GM19240 (cell line): ENCODE results near the gene RAB11FIP4.

Source experiments
- DNase-seq: peaks from one replicate; pipeline ENCODE4 v3.0.0; 2011; ENCODE audit warnings: low spot score; ENCODE audit not compliant: insufficient read length

The RAB11FIP4 gene

GRCh38 chr17:31566247-31566991 is 174.9 kb downstream of the RAB11FIP4 start:
- no peak for DNase-seq

- DNase-seq: no peak
Measured at GRCh38 chr17:31566992-31567373, 175.5 kb downstream of the RAB11FIP4 start.

GRCh38 chr17:31568121-31568520 is 176.6 kb downstream of the RAB11FIP4 start:
- no peak for DNase-seq

- no peak for DNase-seq
Measured at GRCh38 chr17:31568539-31568938, 177.1 kb downstream of the RAB11FIP4 start.

- DNase-seq: no peak
Measured at GRCh38 chr17:31570231-31570630, 178.8 kb downstream of the RAB11FIP4 start.

GRCh38 chr17:31570951-31571892 is 179.7 kb downstream of the RAB11FIP4 start:
- no peak for DNase-seq

- no peak for DNase-seq
Measured at GRCh38 chr17:31572341-31572740, 180.9 kb downstream of the RAB11FIP4 start.

GRCh38 chr17:31573047-31573446 is 181.6 kb downstream of the RAB11FIP4 start:
- no peak for DNase-seq

GRCh38 chr17:31573861-31574260 is 182.4 kb downstream of the RAB11FIP4 start:
- no peak for DNase-seq

- DNase-seq: no peak
Measured at GRCh38 chr17:31574458-31574857, 183.0 kb downstream of the RAB11FIP4 start.

GRCh38 chr17:31575043-31575442 is 183.6 kb downstream of the RAB11FIP4 start:
- DNase-seq: no peak

GRCh38 chr17:31579265-31579664 is 187.8 kb downstream of the RAB11FIP4 start:
- no peak for DNase-seq

GRCh38 chr17:31580316-31580705 is 188.8 kb downstream of the RAB11FIP4 start:
- no peak for DNase-seq

GRCh38 chr17:31580706-31581490 is 189.4 kb downstream of the RAB11FIP4 start:
- no peak for DNase-seq

GRCh38 chr17:31581491-31581890 is 190.0 kb downstream of the RAB11FIP4 start:
- no peak for DNase-seq

- peak; percentile 64 for DNase-seq
Measured at GRCh38 chr17:31582151-31582907, 190.9 kb downstream of the RAB11FIP4 start.

- no peak for DNase-seq
Measured at GRCh38 chr17:31583772-31584356, 192.4 kb downstream of the RAB11FIP4 start.

- DNase-seq: no peak
Measured at GRCh38 chr17:31584438-31585279, 193.2 kb downstream of the RAB11FIP4 start.

GRCh38 chr17:31585280-31585630 is 193.8 kb downstream of the RAB11FIP4 start:
- DNase-seq: no peak

- DNase-seq: no peak
Measured at GRCh38 chr17:31586946-31587345, 195.5 kb downstream of the RAB11FIP4 start.
